Prostate gland (tissue), 2 donors: ENCODE data around the gene EFNA3.

Experiments
- CTCF ChIP-seq, 4 experiments: fragments of 200-600 bp in 2 of 4; fragments of 450-650 bp in 2 of 4; sonication (generic) in 2 of 4; IDR thresholded peaks; 1 replicate in 3 of 4; 2 replicates in 1 of 4; pipeline ENCODE4 v1.5.1; 2016 to 2019; ENCODE audit warnings: antibody characterized with exemption in 4 of 4, mild to moderate bottlenecking in 2 of 4, moderate library complexity in 2 of 4
- POLR2A ChIP-seq: fragments of 450-650 bp; IDR thresholded peaks from one replicate; pipeline ENCODE4 v1.6.1; 2016; ENCODE audit warnings: antibody characterized with exemption, mild to moderate bottlenecking
- POLR2AphosphoS5 ChIP-seq: sonication (generic); formaldehyde crosslinking; IDR thresholded peaks from one replicate; pipeline ENCODE4 v1.6.1; 2017; ENCODE audit warnings: antibody characterized with exemption

GRCh38 chr1:155078469-155079209, at the start of gene EFNA3:
- TF ChIP-seq CTCF (IDR thresholded peaks at IDR 0.05) (no peak), POLR2A (peak; percentile 68), POLR2AphosphoS5 (peak; percentile 5)
